PC-3 (cell line): ENCODE data around the gene SARDH.

ENCODE experiments used
- EZH2 ChIP-seq: fragments of 300-600 bp; sonication (generic); IDR thresholded peaks from one replicate; pipeline ENCODE4 v1.6.1; 2017; ENCODE audit warnings: antibody characterized with exemption, mild to moderate bottlenecking, low read length; ENCODE audit not compliant: unreplicated experiment
- EZH2phosphoT487 ChIP-seq: fragments of 300-600 bp; sonication (generic); IDR thresholded peaks from 2 replicates; pipeline ENCODE4 v1.6.1; 2018; ENCODE audit warnings: mild to moderate bottlenecking, antibody characterized with exemption, low read length, borderline replicate concordance
- TF ChIP-seq, protein P1 (sequence below): fragments of 300-600 bp; sonication (generic); conservative IDR thresholded peaks from 2 replicates; pipeline ENCODE4 v1.5.1; 2017; ENCODE audit warnings: antibody characterized with exemption, low read depth, mild to moderate bottlenecking, low read length

DNA sequence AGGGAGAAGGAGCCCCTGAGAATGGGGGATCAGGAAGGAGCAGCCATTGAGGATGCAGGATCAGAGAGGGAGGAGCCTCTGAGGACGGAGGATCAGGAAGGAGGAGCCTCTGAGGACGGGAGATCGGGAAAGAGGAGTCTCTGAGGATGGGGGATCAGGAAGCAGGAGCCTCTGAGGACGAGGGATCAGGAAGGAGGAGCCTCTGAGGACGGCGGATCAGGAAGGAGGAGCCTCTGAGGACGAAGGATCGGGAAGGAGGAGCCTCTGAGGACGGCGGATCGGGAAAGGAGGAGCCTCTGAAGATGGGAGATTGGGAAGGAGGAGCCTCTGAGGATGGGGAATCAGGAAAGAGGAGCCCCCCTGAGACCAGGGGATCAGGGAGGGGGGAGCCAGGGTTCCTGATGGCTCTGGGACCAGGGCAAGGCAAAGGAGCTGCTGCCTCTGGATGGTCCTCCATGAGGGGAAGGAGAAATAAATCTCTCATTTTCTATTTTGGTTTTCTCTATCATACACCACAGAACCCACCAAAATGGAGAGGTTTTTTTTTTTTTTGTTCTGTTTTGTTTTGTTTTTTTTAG lies 22.6 kb upstream of the SARDH start:
- TF ChIP-seq, protein P1, sequence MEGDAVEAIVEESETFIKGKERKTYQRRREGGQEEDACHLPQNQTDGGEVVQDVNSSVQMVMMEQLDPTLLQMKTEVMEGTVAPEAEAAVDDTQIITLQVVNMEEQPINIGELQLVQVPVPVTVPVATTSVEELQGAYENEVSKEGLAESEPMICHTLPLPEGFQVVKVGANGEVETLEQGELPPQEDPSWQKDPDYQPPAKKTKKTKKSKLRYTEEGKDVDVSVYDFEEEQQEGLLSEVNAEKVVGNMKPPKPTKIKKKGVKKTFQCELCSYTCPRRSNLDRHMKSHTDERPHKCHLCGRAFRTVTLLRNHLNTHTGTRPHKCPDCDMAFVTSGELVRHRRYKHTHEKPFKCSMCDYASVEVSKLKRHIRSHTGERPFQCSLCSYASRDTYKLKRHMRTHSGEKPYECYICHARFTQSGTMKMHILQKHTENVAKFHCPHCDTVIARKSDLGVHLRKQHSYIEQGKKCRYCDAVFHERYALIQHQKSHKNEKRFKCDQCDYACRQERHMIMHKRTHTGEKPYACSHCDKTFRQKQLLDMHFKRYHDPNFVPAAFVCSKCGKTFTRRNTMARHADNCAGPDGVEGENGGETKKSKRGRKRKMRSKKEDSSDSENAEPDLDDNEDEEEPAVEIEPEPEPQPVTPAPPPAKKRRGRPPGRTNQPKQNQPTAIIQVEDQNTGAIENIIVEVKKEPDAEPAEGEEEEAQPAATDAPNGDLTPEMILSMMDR, result no peak
- no peak for TF ChIP-seq EZH2
- TF ChIP-seq EZH2phosphoT487, result no peak
